ENCODE data around the gene NEUROG3.

DNA sequence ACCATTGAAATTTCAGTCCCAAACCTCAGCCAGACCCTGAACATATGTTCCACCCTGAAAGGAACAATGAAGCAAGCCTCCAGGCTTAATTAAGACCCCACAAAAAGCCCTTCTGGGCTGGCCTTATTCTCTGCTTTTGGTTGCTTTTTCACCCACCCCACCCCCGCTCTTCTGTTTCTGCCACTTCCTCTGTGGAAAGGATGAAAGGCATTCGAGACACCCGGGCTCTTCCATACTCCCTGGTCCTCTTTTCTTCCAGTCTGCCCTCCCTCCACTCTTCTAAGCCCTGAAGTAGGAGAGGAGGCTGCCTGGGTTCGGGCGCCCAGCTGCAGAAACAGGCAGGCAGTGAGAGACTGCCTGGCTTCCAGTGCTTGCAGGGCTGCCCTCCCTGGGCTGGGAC, 47.4 kb upstream of the NEUROG3 start:
- TF ChIP-seq, protein P1, sequence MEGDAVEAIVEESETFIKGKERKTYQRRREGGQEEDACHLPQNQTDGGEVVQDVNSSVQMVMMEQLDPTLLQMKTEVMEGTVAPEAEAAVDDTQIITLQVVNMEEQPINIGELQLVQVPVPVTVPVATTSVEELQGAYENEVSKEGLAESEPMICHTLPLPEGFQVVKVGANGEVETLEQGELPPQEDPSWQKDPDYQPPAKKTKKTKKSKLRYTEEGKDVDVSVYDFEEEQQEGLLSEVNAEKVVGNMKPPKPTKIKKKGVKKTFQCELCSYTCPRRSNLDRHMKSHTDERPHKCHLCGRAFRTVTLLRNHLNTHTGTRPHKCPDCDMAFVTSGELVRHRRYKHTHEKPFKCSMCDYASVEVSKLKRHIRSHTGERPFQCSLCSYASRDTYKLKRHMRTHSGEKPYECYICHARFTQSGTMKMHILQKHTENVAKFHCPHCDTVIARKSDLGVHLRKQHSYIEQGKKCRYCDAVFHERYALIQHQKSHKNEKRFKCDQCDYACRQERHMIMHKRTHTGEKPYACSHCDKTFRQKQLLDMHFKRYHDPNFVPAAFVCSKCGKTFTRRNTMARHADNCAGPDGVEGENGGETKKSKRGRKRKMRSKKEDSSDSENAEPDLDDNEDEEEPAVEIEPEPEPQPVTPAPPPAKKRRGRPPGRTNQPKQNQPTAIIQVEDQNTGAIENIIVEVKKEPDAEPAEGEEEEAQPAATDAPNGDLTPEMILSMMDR (IDR thresholded peaks at IDR 0.05): no peak
- no peak for TF ChIP-seq POLR2A (IDR thresholded peaks at IDR 0.05)
